GM19099 (cell line): Measurements from ENCODE around the gene IGFL1.

Experiments used
- POLR2A ChIP-seq: IDR thresholded peaks from 3 replicates; pipeline ENCODE4 v1.6.1; 2011; ENCODE audit warnings: low read depth; ENCODE audit not compliant: insufficient read length; ENCODE audit errors: extremely low read depth

IGFL1 gene

GRCh38 chr19:46229442-46229841 lies at the start of gene IGFL1:
Gene IGFL1, plus strand, starts transcription at chr19:46229742. Its CDS starts 33 bp downstream, at chr19:46229775.
- TF ChIP-seq POLR2A: no peak

GRCh38 chr19:46180701-46181387 lies 48.7 kb upstream of the IGFL1 start:
- TF ChIP-seq POLR2A: no peak

GRCh38 chr19:46181388-46181779 lies 48.2 kb upstream of the IGFL1 start:
- no peak for TF ChIP-seq POLR2A

- no peak for TF ChIP-seq POLR2A
Observed at GRCh38 chr19:46182476-46182875, 47.1 kb upstream of the IGFL1 start.

DNA sequence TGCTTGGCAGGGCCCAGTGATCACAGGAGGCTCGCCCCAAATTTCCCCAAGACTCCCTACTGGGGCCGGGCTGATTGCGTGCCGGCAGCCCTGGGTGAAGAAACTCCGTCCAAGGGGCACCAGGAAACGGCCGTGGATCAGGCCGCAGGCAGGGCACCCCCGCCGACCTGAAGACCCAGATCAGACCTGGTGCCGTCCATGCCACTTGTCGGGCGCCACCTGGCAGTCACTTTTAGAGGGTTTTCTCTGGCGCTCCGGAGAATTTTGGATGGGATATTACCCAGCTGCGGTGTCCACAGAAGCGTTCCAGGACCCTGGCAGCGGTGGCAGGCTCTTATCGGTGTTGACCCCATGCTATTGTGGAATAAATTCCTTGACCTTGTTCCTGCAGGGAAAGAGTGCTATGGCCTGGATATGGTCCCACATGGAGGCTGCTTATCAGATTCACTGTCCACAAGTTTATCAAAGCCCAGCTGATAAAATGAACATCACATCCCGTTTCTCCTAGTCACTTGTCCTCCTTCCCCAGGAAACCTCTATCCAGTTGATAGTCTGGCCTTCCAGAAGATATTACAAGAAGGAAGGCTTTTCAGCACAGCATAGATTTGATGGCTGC lies 43.3 kb upstream of the IGFL1 start:
- no peak for TF ChIP-seq POLR2A

DNA sequence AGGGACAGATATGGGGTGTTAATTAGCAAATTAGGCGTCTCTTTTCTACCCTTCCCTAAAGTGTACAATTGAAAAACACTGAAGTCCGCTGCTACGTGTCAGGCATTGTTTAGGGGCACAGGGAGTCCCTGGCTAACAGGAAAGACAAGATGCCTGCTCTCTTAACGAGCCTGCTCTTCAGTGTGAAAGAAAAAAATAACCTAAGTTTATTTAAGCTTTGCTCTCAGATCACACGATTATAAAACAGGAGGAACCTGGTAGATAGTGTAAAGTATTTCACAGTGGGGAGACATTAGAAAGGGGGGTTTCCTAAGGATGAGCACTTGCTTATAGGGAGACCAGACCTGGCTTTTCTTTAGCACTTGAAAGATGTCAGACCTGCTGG lies 42.8 kb upstream of the IGFL1 start:
- no peak for TF ChIP-seq POLR2A

DNA sequence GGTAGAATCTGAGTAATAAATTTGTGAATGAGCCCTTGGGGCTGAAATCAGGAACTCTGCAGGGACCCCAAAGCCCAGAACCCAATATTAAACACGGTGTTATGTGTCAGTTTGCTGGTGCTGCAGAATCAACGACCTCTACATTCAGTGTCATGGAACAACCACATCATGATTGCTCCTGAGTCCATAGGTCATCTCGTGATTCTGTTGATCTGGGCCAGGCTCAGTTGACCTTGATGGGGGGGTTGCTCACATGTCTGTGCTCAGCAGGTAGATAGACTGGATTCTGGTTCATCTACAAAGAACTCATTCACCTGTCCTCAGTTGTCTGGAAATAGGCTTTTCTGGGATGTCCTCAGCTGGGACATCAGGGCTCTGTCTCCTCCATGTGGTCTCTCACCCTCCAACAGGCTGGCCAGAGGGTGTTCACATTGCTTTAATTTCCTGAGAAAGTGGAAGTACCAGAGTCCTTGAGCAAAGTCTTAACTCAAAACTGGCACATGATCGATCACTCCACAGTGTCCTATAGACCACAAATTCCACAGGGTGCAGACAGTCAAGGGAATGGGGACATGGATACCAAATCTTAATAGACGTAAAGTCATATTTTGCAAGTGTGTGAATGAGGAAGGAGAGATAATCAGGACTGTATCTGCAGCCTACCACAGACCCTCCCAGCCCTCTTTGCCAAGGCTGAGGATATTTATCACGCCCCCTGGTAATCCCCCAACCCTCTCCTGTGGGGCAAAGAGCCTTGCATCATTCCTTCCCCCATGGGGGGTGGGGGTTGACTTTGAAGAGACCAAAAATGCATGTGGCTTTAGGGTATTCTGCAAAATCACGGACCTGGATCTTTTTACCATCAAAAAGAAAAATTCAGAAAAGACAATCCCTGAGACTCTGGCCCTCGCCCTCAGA lies 39.3 kb upstream of the IGFL1 start:
- no peak for TF ChIP-seq POLR2A

- no peak for TF ChIP-seq POLR2A
Observed at GRCh38 chr19:46191356-46191755, 38.2 kb upstream of the IGFL1 start.

DNA sequence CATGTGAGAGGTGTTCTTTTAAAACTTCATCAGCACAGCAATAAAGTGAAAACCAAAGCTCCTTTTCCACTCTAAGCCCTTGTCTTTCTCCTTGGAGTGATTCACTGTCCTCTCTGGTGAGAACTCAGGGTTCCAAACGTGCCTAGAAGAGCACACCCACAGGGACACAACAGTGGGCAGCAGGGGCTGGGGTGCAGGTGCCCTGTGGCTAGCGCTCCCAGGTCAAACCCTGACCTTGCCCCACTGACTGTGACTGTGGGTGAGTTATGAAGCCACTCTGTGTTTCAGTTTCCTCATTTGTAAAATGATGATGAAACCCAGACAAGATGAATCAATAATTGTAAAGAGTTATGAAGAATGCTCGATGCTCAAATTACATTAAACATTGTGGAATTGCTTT lies 37.6 kb upstream of the IGFL1 start:
- TF ChIP-seq POLR2A: no peak

- no peak for TF ChIP-seq POLR2A
Observed at GRCh38 chr19:46192992-46193650, 36.4 kb upstream of the IGFL1 start.

DNA sequence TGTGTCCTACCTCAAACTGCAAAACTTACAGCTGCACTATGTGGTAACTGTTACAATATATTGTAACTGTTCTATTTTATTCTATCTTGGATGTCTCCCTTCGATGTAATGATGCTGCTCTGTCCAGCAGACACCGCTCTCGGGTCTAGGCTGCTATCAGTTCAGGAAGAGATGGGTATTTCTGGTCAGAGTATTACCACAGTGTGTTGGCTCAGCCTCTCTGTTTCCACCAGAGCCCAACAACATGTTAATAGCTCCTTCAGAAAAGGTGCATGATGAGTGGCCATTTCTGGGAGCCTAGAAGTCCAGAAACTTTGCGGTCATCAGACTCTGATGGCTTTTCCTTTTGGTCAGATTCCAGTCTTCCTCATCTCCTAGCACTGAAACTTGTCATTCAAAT lies 35.9 kb upstream of the IGFL1 start:
- TF ChIP-seq POLR2A: no peak

DNA sequence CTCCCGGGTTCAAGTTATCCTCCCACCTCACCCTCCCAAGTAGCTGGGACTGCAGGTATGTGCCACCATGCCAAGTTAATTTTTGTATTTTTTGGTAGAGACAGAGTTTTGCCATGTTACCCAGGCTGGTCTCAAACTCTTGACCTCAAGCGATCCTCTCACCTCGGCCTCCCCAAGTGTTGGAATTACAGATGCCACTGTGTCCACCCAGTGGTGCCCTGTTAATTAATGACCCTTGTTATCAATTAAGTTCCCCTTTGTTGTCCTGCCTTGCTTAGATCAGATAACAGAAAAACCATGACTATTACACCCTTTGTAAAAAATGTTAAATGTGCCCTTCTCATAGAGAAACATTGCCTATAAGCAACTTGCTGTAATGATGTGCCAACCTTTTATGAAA lies 34.4 kb upstream of the IGFL1 start:
- TF ChIP-seq POLR2A: no peak

GRCh38 chr19:46196410-46197124 lies 33.0 kb upstream of the IGFL1 start:
- TF ChIP-seq POLR2A: no peak

DNA sequence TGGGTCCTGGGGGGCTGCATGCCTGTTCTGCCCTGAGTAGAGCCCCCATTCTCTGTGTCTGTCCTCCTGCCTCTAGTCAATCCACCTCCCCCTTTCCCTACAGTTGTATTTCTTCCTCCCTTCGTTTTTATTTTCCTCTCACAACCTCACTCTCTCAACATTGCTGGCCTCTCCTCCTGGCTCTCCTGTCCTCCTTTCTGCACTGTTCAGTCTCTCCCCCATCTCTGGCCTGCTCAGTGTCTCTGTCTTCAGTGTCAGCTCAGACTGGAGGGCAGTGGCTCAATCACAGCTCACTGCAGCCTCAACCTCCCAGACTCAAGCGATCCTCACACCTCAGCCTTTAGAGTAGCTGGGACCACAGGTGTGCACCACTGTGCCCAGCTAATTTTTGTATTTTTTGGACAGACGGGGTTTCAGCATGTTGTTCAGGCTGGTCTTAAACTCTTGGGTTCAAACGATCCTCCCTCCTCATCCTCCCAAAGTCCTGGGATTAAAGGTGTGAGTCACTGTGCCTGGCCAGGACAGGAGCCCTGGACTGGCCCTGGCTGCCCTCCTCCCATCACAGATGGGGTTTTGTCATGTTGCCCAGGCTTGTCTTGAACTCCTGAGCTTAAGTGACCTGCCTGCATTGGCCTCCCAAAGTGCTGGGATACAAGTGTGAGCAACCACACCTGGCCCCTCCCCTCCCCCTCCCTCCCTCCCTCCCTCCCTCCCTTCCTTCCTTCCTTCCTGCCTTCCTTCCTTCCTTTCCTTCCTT lies 32.0 kb upstream of the IGFL1 start:
- no peak for TF ChIP-seq POLR2A

- no peak for TF ChIP-seq POLR2A
Observed at GRCh38 chr19:46198756-46199155, 30.8 kb upstream of the IGFL1 start.
